CD8-positive, alpha-beta memory T cell (primary cell): ENCODE measurements around the gene EPHB4. TPM values are rescaled to one million over a fixed set of nuclear protein-coding genes. Genes with fewer than 3 reads are reported as not detected.
"Not testable (repeated sequence)": the region's sequence is repeated elsewhere in the genome, so short reads cannot be mapped to it uniquely, and the experiment has no call there.

Experiments
- CTCF ChIA-PET: fragments of 350-600 bp; sonication (Branson Sonifier 250); formaldehyde crosslinking; loops from one replicate; lab custom pipeline; 2021; ENCODE audit warnings: antibody characterized with exemption; lab: Charles Lee
- POLR2A ChIA-PET: fragments of 350-600 bp; sonication (Branson Sonifier 250); formaldehyde crosslinking; loops from one replicate; lab custom pipeline; 2021; ENCODE audit warnings: antibody characterized with exemption; lab: Charles Lee
- DNase-seq, 5 donors: peaks; one replicate each; pipeline versions ENCODE4 v3.0.0 to v3.0.0-alpha.2; 2020 to 2022; ENCODE audit warnings: mixed read lengths in 1 of 5
- H3K27ac ChIP-seq: one replicate; pipeline ENCODE4 v1.7.0; 2013; ENCODE audit warnings: low read depth, mild to moderate bottlenecking, low read length, moderate library complexity
- H3K27me3 ChIP-seq: 2 replicates; pipeline ENCODE4 v1.7.0; 2013; ENCODE audit warnings: low read length, mild to moderate bottlenecking; ENCODE audit not compliant: insufficient read depth, poor library complexity, severe bottlenecking
- H3K36me3 ChIP-seq: 2 replicates; pipeline ENCODE4 v1.7.0; 2013; ENCODE audit warnings: mild to moderate bottlenecking, low read length, moderate library complexity; ENCODE audit not compliant: insufficient read depth
- H3K4me1 ChIP-seq: 2 replicates; pipeline ENCODE4 v1.7.0; 2013; ENCODE audit warnings: mild to moderate bottlenecking, low read length, moderate library complexity; ENCODE audit not compliant: insufficient read depth
- H3K4me3 ChIP-seq: 2 replicates; pipeline ENCODE4 v1.7.0; 2013; ENCODE audit warnings: mild to moderate bottlenecking, low read length
- H3K9me3 ChIP-seq: 2 replicates; pipeline ENCODE4 v1.7.0; 2013; ENCODE audit warnings: mild to moderate bottlenecking, low read length
- H3K27ac Mint-ChIP-seq, 8 donors: one replicate each; pipeline ENCODE4 v1.8.0; 2020 to 2021; ENCODE audit warnings: mixed read lengths in 8 of 8, mild to moderate bottlenecking in 6 of 8, inconsistent platforms in 3 of 8, moderate library complexity in 3 of 8
- H3K27me3 Mint-ChIP-seq, 2 donors: one replicate each; pipeline ENCODE4 v1.8.0; 2020 to 2021; ENCODE audit warnings: mixed read lengths in 2 of 2, mild to moderate bottlenecking in 1 of 2, moderate library complexity in 1 of 2
- H3K36me3 Mint-ChIP-seq, 3 donors: one replicate each; pipeline ENCODE4 v1.8.0; 2020 to 2021; ENCODE audit warnings: mixed read lengths in 3 of 3, inconsistent platforms in 1 of 3, mild to moderate bottlenecking in 1 of 3
- H3K4me1 Mint-ChIP-seq, 3 donors: one replicate each; pipeline ENCODE4 v1.8.0; 2020 to 2021; ENCODE audit warnings: mixed read lengths in 3 of 3, inconsistent platforms in 1 of 3, mild to moderate bottlenecking in 1 of 3
- H3K4me3 Mint-ChIP-seq, 7 donors: one replicate each; pipeline ENCODE4 v1.8.0; 2020 to 2021; ENCODE audit warnings: mixed read lengths in 7 of 7, mild to moderate bottlenecking in 6 of 7, moderate library complexity in 4 of 7, inconsistent platforms in 2 of 7
- H3K9me3 Mint-ChIP-seq, 5 donors: one replicate each; pipeline ENCODE4 v1.8.0; 2020 to 2022; ENCODE audit warnings: mixed read lengths in 5 of 5, mild to moderate bottlenecking in 3 of 5, moderate library complexity in 2 of 5, inconsistent platforms in 1 of 5
- polyA plus RNA-seq: library from polyadenylated mRNA; unstranded; fragments of 300-500 nt; fragmentation: Illumina TruSeq; gene quantifications from one replicate; pipeline ENCODE4 v1.2.3, GENCODE V29; 2021
- total RNA-seq, 2 experiments: library from RNA; stranded (reverse); gene quantifications; one replicate each; pipeline ENCODE4 v1.2.3, GENCODE V29; 2021

Gene EPHB4
- total and polyA plus RNA-seq, 3 experiments from 2014 or later = 2.5 to 2.9 TPM; not detected in 1

DNA sequence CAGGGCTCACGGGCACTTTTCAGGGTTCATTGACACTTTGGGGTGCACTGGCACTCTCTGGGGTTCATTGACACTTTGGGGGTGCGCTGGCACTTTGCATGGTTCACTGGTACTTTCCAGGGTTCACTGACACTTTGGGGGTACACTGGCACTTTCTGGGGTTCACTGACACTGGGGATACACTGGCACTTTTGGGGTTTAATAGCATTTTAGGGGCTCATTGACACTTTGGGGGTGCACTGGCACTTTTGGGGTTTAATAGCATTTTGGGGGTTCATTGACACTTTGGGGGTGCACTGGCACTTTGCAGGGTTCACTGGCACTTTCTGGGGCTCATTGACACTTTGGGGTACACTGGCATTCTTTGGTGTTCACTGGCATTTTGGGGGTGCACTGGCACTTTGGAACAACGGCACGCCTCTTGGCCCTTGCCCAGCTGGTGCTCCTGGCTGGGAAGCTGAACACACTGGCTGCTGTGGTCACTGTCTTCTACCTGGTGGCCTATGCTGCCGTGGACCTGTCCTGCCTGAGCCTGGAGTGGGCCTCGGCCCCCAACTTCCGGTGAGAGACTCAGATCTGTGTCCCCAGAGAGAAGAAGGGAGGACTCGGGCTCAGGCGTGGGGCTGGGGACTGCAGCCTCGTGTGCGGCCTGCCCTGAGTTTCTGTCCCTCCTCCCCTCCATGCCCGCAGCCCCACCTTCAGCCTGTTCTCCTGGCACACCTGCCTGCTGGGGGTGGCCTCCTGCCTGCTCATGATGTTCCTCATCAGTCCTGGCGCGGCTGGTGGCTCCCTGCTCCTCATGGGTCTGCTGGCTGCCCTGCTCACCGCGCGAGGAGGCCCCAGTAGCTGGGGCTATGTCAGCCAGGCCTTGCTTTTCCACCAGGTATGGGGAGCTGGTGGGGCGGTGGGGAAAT is 33.6 kb upstream of the EPHB4 start:
- Histone ChIP-seq H3K27me3 (no peaks in the 10 kb centered on the region), H3K4me1 (peaks cover 4% of the 10 kb centered on the region), H3K4me3 (no peak overlapping the region), H3K36me3 (peaks cover 12% of the 10 kb centered on the region), H3K27ac (no peak overlapping the region), H3K9me3 (no peaks in the 10 kb centered on the region)
- Mint-ChIP-seq H3K36me3 (peaks cover 13 to 79% (median 21%) of the 10 kb centered on the region in 3 donors), H3K4me1 (peaks cover under 1 to 4% (median 2%) of the 10 kb centered on the region in 3 donors), H3K27ac (peak overlapping the region in 1 of 8 donors; percentile 67), H3K27me3 (no peaks in the 10 kb centered on the region), H3K4me3 (no peak overlapping the region), H3K9me3 (no peaks in the 10 kb centered on the region)
- ChIA-PET CTCF (interaction anchor here (1.8 kb wide), 1 partner anchor 9 kb away, joined by 8 read pairs; the partner anchor contains the start of gene SLC12A9), POLR2A (no interaction called here)
- no peak for DNase-seq

DNA sequence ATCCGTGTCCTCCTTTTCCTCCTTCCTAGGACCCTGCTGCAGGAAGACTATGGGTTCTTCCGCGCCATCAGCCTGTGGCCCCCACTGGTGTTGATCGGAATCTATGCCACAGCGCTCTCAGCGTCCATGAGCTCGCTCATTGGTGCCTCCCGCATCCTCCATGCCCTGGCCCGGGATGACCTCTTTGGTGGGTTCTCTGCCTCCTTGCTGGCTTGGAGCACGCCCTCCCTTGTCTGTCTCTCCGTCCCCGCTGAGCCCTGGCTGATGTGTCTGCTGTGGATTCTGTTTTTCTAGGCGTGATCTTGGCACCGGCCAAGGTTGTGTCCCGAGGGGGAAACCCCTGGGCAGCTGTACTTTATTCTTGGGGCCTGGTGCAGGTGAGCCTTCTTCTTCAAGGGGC is 32.5 kb upstream of the EPHB4 start:
- Mint-ChIP-seq H3K4me1 (peaks cover 5 to 12% (median 7%) of the 10 kb centered on the region in 3 donors), H3K9me3 (no peaks in the 10 kb centered on the region), H3K27ac (peak overlapping the region in 2 of 8 donors; percentile 32 to 67), H3K27me3 (no peaks in the 10 kb centered on the region), H3K4me3 (no peak overlapping the region), H3K36me3 (peaks cover 13 to 81% (median 21%) of the 10 kb centered on the region in 3 donors)
- Histone ChIP-seq H3K4me1 (no peaks in the 10 kb centered on the region), H3K27me3 (no peaks in the 10 kb centered on the region), H3K27ac (no peak overlapping the region), H3K9me3 (no peaks in the 10 kb centered on the region), H3K36me3 (peaks cover 12% of the 10 kb centered on the region), H3K4me3 (no peak overlapping the region)
- POLR2A ChIA-PET = no interaction called here
- CTCF ChIA-PET = no interaction called here
- DNase-seq = no peak

DNA sequence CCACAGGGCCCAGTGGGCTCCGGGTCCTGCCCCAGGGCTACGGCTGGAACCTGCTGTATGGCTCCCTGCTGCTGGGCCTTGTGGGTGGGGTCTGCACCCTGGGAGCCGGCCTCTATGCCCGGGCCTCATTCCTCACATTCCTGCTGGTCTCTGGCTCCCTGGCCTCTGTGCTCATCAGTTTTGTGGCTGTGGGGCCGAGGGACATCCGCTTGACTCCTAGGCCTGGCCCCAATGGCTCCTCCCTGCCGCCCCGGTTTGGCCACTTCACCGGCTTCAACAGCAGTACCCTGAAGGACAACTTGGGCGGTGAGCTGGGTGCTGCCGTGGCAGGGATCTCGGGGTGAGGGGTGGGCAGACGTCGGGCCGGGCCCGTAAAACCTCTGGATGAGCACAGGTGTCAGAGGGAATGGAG is 29.6 kb upstream of the EPHB4 start:
- H3K4me1 Mint-ChIP-seq = peaks cover 13 to 35% (median 19%) of the 10 kb centered on the region in 3 donors

DNA sequence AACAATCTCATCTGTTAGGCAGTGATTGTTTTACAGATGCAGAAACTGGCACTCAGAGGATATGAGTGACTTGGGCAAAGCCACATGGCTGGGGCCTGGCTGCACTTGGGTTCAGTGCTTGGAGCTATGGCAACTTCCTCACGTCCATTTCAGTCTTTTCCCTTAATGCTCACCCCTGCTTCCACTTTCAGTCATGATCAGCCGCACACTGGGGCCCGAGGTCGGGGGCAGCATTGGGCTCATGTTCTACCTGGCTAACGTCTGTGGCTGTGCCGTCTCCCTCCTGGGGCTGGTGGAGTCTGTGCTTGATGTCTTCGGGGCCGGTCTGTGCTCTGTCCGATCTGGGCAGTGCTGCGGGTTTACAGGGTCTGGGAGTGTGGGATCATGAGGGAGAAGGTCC is 28.2 kb upstream of the EPHB4 start:
- H3K27ac Mint-ChIP-seq = peak overlapping the region in 4 of 8 donors; percentile 73 to 88 (median 79)
- H3K4me3 Mint-ChIP-seq = peak overlapping the region in 1 of 7 donors; percentile 51
- peaks cover 8 to 45% (median 13%) of the 10 kb centered on the region in 3 donors for H3K36me3 Mint-ChIP-seq
- Histone ChIP-seq H3K27ac (no peak overlapping the region), H3K4me3 (no peak overlapping the region), H3K27me3 (no peaks in the 10 kb centered on the region), H3K4me1 (peaks cover 17% of the 10 kb centered on the region), H3K9me3 (no peaks in the 10 kb centered on the region), H3K36me3 (peaks cover 7% of the 10 kb centered on the region)
- ChIA-PET CTCF (no interaction called here), POLR2A (no interaction called here)
- H3K9me3 Mint-ChIP-seq = no peaks in the 10 kb centered on the region
- H3K4me1 Mint-ChIP-seq = peaks cover 16 to 37% (median 21%) of the 10 kb centered on the region in 3 donors
- H3K27me3 Mint-ChIP-seq = no peaks in the 10 kb centered on the region
- no peak for DNase-seq

More for the DNA sequence above, 29.6 kb upstream of the EPHB4 start:
- H3K27me3 ChIP-seq = no peaks in the 10 kb centered on the region
- peaks cover 7% of the 10 kb centered on the region for H3K36me3 ChIP-seq
- H3K9me3 ChIP-seq = no peaks in the 10 kb centered on the region
- H3K27me3 Mint-ChIP-seq = no peaks in the 10 kb centered on the region
- DNase-seq = no peak
- ChIA-PET CTCF (interaction anchor here (1.2 kb wide), 1 partner anchor 152 kb away, joined by 3 read pairs; no protein-coding TSS in a partner anchor), POLR2A (interaction anchor here (0.8 kb wide), 1 partner anchor 13 kb away, joined by 5 read pairs; no protein-coding TSS in a partner anchor)
- H3K36me3 Mint-ChIP-seq = peaks cover 13 to 59% (median 18%) of the 10 kb centered on the region in 3 donors
- no peak overlapping the region for H3K4me3 ChIP-seq
- H3K27ac ChIP-seq = no peak overlapping the region
- H3K27ac Mint-ChIP-seq = no peak overlapping the region
- peaks cover 12% of the 10 kb centered on the region for H3K4me1 ChIP-seq
- H3K4me3 Mint-ChIP-seq = no peak overlapping the region
- no peaks in the 10 kb centered on the region for H3K9me3 Mint-ChIP-seq

DNA sequence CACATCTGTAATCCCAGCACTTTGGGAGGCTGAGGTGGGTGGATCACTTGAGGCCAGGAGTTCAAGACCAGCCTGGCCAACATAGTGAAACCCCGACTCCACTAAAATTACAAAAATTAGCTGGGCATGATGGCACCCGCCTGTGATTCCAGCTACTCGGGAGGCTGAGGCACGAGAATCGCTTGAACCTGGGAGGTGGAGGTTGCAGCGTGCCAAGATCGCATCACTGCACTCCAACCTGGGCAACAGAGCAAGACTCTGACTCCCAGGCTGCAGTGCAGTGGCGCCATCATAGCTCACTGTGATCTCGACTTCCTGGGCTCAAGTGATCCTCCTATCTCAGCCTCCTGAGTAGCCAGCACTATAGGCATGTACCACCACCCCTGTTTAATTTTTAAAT is 27.6 kb upstream of the EPHB4 start:
- H3K36me3 Mint-ChIP-seq = peaks cover 5 to 39% (median 8%) of the 10 kb centered on the region in 3 donors
- H3K9me3 ChIP-seq, H3K27ac ChIP-seq, DNase-seq, POLR2A ChIA-PET, H3K4me3 ChIP-seq, H3K27me3 Mint-ChIP-seq, CTCF ChIA-PET, H3K36me3 ChIP-seq, H3K27me3 ChIP-seq, H3K9me3 Mint-ChIP-seq: not testable (repeated sequence)
- H3K4me1 ChIP-seq = peaks cover 17% of the 10 kb centered on the region
- H3K4me3 Mint-ChIP-seq = peak overlapping the region in 1 of 7 donors; percentile 84
- peaks cover 16 to 37% (median 21%) of the 10 kb centered on the region in 3 donors for H3K4me1 Mint-ChIP-seq
- H3K27ac Mint-ChIP-seq = peak overlapping the region in 1 of 8 donors; percentile 42

DNA sequence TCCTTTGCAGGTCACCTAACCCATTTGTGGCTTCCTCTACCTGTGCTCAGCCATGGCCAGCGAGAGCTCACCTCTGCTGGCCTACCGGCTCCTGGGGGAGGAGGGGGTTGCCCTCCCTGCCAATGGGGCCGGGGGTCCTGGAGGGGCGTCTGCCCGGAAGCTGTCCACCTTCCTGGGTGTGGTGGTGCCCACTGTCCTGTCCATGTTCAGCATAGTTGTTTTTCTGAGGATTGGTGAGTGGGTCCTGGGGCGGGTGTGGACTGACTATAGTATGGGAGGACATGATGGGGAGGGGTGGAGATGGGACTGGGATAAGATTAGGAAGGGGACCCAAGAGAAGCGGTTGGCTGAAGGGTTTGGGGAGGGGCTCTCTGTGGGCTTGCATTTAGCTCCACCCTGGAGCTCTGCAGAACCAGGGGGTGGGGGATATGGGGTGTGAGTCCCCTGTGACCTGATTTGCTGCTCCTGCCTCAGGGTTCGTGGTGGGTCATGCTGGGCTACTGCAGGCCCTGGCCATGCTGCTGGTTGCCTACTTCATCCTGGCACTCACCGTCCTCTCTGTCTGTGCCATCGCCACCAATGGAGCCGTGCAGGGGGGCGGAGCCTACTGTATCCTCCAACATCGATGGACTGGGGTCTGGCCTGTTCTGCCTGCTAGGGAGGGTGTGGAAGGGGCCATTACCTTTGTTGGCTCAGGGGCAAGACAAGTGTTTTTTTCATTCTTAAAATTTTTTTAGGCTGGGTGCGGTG is 27.0 kb upstream of the EPHB4 start:
- Mint-ChIP-seq H3K27me3 (no peaks in the 10 kb centered on the region), H3K4me3 (peak overlapping the region; percentile 84 to 96 (median 90)), H3K27ac (peak overlapping the region in 4 of 8 donors; percentile 54 to 75 (median 60)), H3K4me1 (peaks cover 16 to 33% (median 21%) of the 10 kb centered on the region in 3 donors), H3K9me3 (no peaks in the 10 kb centered on the region), H3K36me3 (peaks cover 0 to 34% (median 5%) of the 10 kb centered on the region in 3 donors)
- H3K4me3 ChIP-seq = no peak overlapping the region
- H3K36me3 ChIP-seq = no peaks in the 10 kb centered on the region
- no peaks in the 10 kb centered on the region for H3K27me3 ChIP-seq
- H3K4me1 ChIP-seq = peaks cover 17% of the 10 kb centered on the region
- POLR2A ChIA-PET = no interaction called here
- H3K27ac ChIP-seq = no peak overlapping the region
- no peaks in the 10 kb centered on the region for H3K9me3 ChIP-seq
- CTCF ChIA-PET = interaction anchor here (0.7 to 0.8 kb wide), 2 partner anchors 18 to 54 kb away, joined by 3 read pairs; no protein-coding TSS in a partner anchor
- no peak for DNase-seq

DNA sequence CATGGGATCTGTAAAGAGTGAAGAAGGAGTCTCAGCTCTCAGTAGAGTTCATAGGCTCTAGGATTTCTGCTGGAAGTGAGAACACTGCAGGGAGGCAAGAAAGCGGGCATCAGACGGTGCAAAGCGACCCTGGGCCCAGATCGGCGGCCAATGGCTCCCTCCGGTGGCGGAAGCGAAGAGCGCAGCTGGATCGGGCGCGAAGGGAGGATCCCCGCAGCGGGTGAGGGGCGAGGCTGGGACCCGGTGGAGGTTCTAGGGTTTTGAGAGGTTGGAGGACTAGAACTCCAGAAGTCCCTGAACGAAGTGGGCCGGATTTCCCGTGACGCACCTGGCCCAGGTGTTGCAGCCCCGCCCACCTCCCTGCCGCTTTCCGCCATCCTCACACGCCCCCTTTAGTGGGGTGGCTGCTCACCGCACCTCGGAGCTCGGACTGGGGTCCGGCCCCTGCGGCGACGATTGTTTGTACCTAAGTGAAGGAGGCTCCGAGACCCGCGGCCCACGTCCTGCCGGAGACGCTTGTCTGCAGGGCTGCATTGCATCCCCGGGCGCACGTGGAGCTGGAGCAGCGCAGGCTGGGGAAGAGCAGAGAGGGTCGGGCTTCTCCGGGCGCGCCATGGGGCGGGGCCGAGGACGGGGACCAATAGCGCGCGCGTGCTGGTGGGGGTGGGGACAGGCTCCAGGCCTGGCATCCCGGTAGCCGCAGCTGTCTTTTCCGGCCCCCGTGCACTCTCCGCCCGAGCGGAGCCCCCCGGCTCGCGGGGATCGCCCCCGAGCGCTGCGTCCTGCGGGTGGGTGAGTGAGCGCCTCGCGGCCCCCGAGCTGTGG is 24.9 kb upstream of the EPHB4 start, which contains the start of gene SLC12A9:
TSS of gene SLC12A9 (plus strand) at position 666 of the 825 bp plus-strand sequence. CDS start 1,485 bp downstream, outside the sequence.
- peak within 1 kb of the TSS; percentile 84 to 96 (median 90) for H3K4me3 Mint-ChIP-seq
- Histone ChIP-seq H3K27me3 (no peaks in the 10 kb centered on the region), H3K36me3 (no peaks in the 10 kb centered on the region), H3K4me1 (peaks cover 17% of the 10 kb centered on the region), H3K9me3 (no peaks in the 10 kb centered on the region), H3K4me3 (peak within 1 kb of the TSS; percentile 85), H3K27ac (peak within 1 kb of the TSS; percentile 64)
- ChIA-PET CTCF (interaction anchor here (0.8 to 5.4 kb wide), 33 partner anchors 10 to 732 kb away, joined by 3 to 52 read pairs (median 4); partner anchors contain the start of genes CNPY4, POP7, SRRT and TRIP6), POLR2A (interaction anchor here (0.5 to 2.0 kb wide), 9 partner anchors 15 to 416 kb away, joined by 3 to 13 read pairs (median 4); partner anchors contain the start of genes FBXO24, LRCH4, POP7 and SRRT)
- peaks cover 0 to 21% (median 4%) of the 10 kb centered on the region in 3 donors for H3K36me3 Mint-ChIP-seq
- H3K27ac Mint-ChIP-seq = peak within 1 kb of the TSS; percentile 36 to 98 (median 90)
- H3K9me3 Mint-ChIP-seq = no peaks in the 10 kb centered on the region
- DNase-seq = peak; percentile 81 to 89 (median 84)
- H3K27me3 Mint-ChIP-seq = no peaks in the 10 kb centered on the region
- H3K4me1 Mint-ChIP-seq = peaks cover 15 to 33% (median 21%) of the 10 kb centered on the region in 3 donors
